ENCODE measurements around the gene SUMO3. TPM values are rescaled to one million over a fixed set of nuclear protein-coding genes. Genes with fewer than 3 reads are reported as not detected.

Gene SUMO3
- total RNA-seq, 1 donor from 2014 or later: 69.0 TPM

- no peak overlapping the region for H3K27ac Mint-ChIP-seq (ENCODE audit: unreplicated experiment)
- peaks cover 5% of the 10 kb centered on the region for H3K9me3 Mint-ChIP-seq (ENCODE audit: unreplicated experiment)
- no peak for DNase-seq (ENCODE audit: low spot score)
- no peaks in the 10 kb centered on the region for H3K4me1 Mint-ChIP-seq (ENCODE audit: unreplicated experiment)
- H3K27me3 Mint-ChIP-seq (ENCODE audit: unreplicated experiment): peaks cover 4% of the 10 kb centered on the region
- H3K4me3 Mint-ChIP-seq (ENCODE audit: unreplicated experiment): no peak overlapping the region
- no peak for TF ChIP-seq CTCF (IDR thresholded peaks at IDR 0.05; ENCODE audit: unreplicated experiment)
- H3K36me3 Mint-ChIP-seq (ENCODE audit: low read depth, unreplicated experiment): peaks cover 5% of the 10 kb centered on the region
Measured at GRCh38 chr21:44759628-44760285, 58.1 kb downstream of the SUMO3 start.

- DNase-seq (ENCODE audit: low spot score): no peak
- peaks cover 5% of the 10 kb centered on the region for H3K36me3 Mint-ChIP-seq (ENCODE audit: low read depth, unreplicated experiment)
- no peaks in the 10 kb centered on the region for H3K4me1 Mint-ChIP-seq (ENCODE audit: unreplicated experiment)
- H3K4me3 Mint-ChIP-seq (ENCODE audit: unreplicated experiment): no peak overlapping the region
- peaks cover 4% of the 10 kb centered on the region for H3K27me3 Mint-ChIP-seq (ENCODE audit: unreplicated experiment)
- no peak for TF ChIP-seq CTCF (IDR thresholded peaks at IDR 0.05; ENCODE audit: unreplicated experiment)
- H3K9me3 Mint-ChIP-seq (ENCODE audit: unreplicated experiment): peaks cover 5% of the 10 kb centered on the region
- no peak overlapping the region for H3K27ac Mint-ChIP-seq (ENCODE audit: unreplicated experiment)
Measured at GRCh38 chr21:44758781-44759627, 58.9 kb downstream of the SUMO3 start.

GRCh38 chr21:44758141-44758561 is 59.7 kb downstream of the SUMO3 start:
- Mint-ChIP-seq H3K27ac (ENCODE audit: unreplicated experiment) (no peak overlapping the region), H3K36me3 (ENCODE audit: low read depth, unreplicated experiment) (peaks cover 5% of the 10 kb centered on the region), H3K4me1 (ENCODE audit: unreplicated experiment) (no peaks in the 10 kb centered on the region), H3K27me3 (ENCODE audit: unreplicated experiment) (peaks cover 4% of the 10 kb centered on the region), H3K9me3 (ENCODE audit: unreplicated experiment) (peaks cover 5% of the 10 kb centered on the region), H3K4me3 (ENCODE audit: unreplicated experiment) (no peak overlapping the region)
- TF ChIP-seq CTCF (IDR thresholded peaks at IDR 0.05; ENCODE audit: unreplicated experiment): no peak
- DNase-seq (ENCODE audit: low spot score): no peak

GRCh38 chr21:44757731-44758130 is 60.1 kb downstream of the SUMO3 start:
- TF ChIP-seq CTCF (IDR thresholded peaks at IDR 0.05; ENCODE audit: unreplicated experiment): no peak
- no peak overlapping the region for H3K4me3 Mint-ChIP-seq (ENCODE audit: unreplicated experiment)
- peaks cover 5% of the 10 kb centered on the region for H3K9me3 Mint-ChIP-seq (ENCODE audit: unreplicated experiment)
- no peak for DNase-seq (ENCODE audit: low spot score)
- peaks cover 5% of the 10 kb centered on the region for H3K36me3 Mint-ChIP-seq (ENCODE audit: low read depth, unreplicated experiment)
- H3K27me3 Mint-ChIP-seq (ENCODE audit: unreplicated experiment): peaks cover 5% of the 10 kb centered on the region
- H3K27ac Mint-ChIP-seq (ENCODE audit: unreplicated experiment): no peak overlapping the region
- H3K4me1 Mint-ChIP-seq (ENCODE audit: unreplicated experiment): peaks cover 3% of the 10 kb centered on the region

All from endothelial cell (in vitro differentiated cells).